GM19468 (cell line): ENCODE measurements around the gene CNBD2.
A peak's percentile ranks its signal among the peaks of the same experiment; 100 is the strongest.
"Not testable (repeated sequence)": the region's sequence is repeated elsewhere in the genome, so short reads cannot be mapped to it uniquely, and the experiment has no call there.

ENCODE experiments used
- ATAC-seq: cut with Tn5 transposase; IDR thresholded peaks from one replicate; pipeline ENCODE4 v1.9.1; 2021; ENCODE audit warnings: mild to moderate bottlenecking, moderate library complexity, moderate number of reproducible peaks; ENCODE audit not compliant: unreplicated experiment; ENCODE audit errors: extremely low read depth

Gene CNBD2

GRCh38 chr20:36053863-36054518, 85.6 kb downstream of the CNBD2 start:
- not testable (repeated sequence) for ATAC-seq

GRCh38 chr20:36055145-36055544, 86.8 kb downstream of the CNBD2 start:
- ATAC-seq, result no peak

GRCh38 chr20:36060676-36061075, 92.3 kb downstream of the CNBD2 start:
- ATAC-seq, result no peak

- no peak for ATAC-seq
Observed at GRCh38 chr20:36061754-36062153, 93.4 kb downstream of the CNBD2 start.

GRCh38 chr20:36062799-36063198, 94.4 kb downstream of the CNBD2 start:
- no peak for ATAC-seq

- no peak for ATAC-seq
Observed at GRCh38 chr20:36063916-36064657, 95.7 kb downstream of the CNBD2 start.

GRCh38 chr20:36064658-36065426, 96.5 kb downstream of the CNBD2 start:
- ATAC-seq, result peak; percentile 56

- no peak for ATAC-seq
Observed at GRCh38 chr20:36065427-36065998, 97.1 kb downstream of the CNBD2 start.

GRCh38 chr20:36066777-36067176, 98.4 kb downstream of the CNBD2 start:
- ATAC-seq, result no peak

GRCh38 chr20:36068526-36068925, 100.1 kb downstream of the CNBD2 start:
- ATAC-seq, result not testable (repeated sequence)

GRCh38 chr20:36070451-36070850, 102.1 kb downstream of the CNBD2 start:
- no peak for ATAC-seq

GRCh38 chr20:36071848-36072247, 103.5 kb downstream of the CNBD2 start:
- no peak for ATAC-seq

GRCh38 chr20:36074983-36075382, 106.6 kb downstream of the CNBD2 start:
- no peak for ATAC-seq

GRCh38 chr20:36077762-36078161, 109.4 kb downstream of the CNBD2 start:
- ATAC-seq, result not testable (repeated sequence)

GRCh38 chr20:36079486-36079885, 111.1 kb downstream of the CNBD2 start:
- no peak for ATAC-seq

GRCh38 chr20:36079984-36080383, 111.6 kb downstream of the CNBD2 start:
- ATAC-seq, result not testable (repeated sequence)
